GM21528 (cell line): ENCODE data around the gene IFIH1.

Experiments used
- ATAC-seq: cut with Tn5 transposase; IDR thresholded peaks from one replicate; pipeline ENCODE4 v1.9.1; 2021; ENCODE audit warnings: mild to moderate bottlenecking, moderate library complexity; ENCODE audit not compliant: unreplicated experiment, low FRiP score

IFIH1 gene

GRCh38 chr2:162315938-162316337 lies 2.5 kb downstream of the IFIH1 start:
- no peak for ATAC-seq

- ATAC-seq: no peak
These were observed 5.6 kb downstream of the IFIH1 start for GRCh38 chr2:162312853-162313252.

DNA sequence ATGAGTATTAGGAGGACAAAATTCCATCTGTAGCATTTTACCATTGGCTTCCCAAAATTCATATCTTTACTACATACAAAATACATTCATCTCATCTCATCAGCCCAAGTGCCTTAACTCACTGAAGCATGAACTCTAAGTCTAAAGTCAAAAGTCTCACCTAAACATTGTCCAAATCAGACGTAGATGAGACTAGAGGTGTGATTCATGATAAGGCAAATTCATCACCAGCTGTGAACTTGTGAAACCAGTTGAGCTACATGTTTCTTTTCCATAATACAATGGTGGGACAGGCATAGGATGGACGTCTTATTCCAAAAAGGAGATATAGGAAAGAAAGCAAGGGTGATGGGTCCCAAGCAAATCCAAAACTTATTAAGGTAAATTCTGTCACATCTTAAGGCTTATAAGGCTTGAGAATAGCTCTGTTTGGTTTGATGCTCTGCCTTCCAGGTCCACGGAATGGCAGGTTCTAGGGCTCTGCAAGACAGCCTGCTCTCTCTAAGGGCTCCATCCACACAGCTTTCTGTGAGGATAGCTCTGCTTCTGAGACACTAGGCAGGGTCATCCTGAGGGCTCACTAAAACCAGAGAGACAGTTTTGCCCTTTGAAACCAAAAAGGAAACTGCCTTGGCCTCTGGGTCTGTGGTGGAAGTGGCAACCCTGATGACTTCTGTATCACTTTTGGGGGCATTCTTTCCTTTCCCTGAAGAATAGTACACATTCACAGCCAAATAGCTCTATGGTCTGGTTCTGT lies 9.6 kb downstream of the IFIH1 start:
- peak; percentile 49 for ATAC-seq

DNA sequence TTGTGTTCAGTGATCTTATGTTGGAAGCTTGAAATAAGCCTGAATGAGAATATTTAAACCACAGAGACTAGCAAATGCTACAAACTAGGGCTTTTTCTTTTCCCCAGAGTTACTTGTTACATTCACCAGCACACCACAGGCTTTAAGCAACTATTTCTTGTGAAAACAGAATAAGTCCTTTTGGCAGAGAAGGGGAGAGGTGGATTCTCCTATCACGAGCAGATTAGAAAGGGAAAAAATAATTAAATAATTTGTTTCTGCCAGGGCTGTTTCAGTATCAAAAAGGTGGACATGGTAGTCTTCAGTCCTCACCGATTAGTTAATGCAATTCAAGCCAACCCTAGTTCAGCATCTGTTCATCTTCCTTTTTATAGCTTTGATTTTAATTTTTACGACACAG lies 12.6 kb downstream of the IFIH1 start:
- ATAC-seq: no peak

GRCh38 chr2:162301877-162302276 lies 16.6 kb downstream of the IFIH1 start:
- ATAC-seq: no peak

- peak; percentile 75 for ATAC-seq
These were observed 17.2 kb downstream of the IFIH1 start for GRCh38 chr2:162301151-162301804.

DNA sequence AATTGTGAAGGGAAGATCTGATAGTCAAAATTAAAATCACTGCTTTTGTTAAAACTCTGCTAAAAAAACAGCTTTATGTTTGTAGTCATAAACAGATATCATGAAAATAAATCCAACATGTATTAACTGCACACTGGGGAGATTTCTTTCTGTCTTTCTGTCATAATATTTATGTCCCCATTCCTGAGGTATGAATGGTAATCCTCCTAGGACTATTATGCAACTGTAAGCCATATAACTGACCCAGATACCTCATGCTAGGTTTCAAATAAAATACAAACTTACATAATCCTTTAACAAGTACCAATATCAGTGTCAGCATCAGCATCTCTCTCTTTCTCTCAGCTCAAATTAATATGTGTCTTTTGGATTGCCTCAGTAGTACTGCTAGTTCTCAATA lies 18.2 kb downstream of the IFIH1 start:
- ATAC-seq: no peak

GRCh38 chr2:162298669-162299335 lies 19.7 kb downstream of the IFIH1 start:
- ATAC-seq: no peak

DNA sequence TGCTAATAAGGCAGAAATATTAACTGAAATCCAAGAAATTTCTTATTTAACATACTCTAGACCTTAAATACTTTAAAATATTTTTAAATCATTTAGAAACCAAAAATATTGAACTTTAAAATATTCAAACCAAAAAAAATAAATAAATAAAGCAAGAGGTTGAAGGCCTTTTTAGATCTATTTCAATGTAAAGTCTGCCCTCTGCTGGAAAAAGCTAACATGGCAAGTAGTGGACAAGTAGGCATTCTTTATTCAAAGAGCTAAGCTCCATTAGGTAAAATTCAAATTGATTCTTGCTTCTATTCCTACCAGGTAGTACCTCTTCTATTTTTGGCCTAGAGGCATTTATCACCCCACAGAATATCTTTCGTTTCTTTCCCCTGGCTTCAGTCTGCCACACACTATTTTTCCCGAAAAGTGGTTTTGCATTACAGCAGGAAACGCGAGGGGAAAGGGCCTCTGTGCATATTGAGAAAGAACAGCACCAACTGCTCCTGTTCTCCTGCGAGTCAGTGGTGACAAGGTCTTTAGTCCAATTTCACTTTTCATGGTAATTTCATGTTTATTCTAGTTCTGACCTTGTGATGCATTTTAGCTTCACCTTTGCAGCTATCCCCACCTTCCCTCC lies 20.4 kb downstream of the IFIH1 start:
- peak; percentile 63 for ATAC-seq

DNA sequence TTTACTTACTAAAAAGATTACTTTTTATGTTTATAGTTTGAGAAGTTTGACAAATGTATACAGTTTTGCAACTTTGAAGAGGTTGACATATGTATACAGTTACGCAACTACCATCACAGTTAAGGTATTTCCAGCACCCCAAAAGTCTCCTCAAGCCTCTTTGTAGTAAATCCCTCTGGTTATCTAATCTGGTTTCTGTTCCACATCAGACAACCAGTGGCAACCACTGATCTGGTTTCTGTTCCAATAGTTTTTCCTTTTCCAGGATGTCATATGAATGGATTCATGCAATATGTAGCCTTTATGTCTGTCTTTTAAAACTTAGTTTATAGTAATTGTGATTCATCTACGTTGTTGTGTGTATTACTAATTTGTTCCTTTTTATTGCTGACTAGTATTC lies 23.5 kb downstream of the IFIH1 start:
- ATAC-seq: no peak

DNA sequence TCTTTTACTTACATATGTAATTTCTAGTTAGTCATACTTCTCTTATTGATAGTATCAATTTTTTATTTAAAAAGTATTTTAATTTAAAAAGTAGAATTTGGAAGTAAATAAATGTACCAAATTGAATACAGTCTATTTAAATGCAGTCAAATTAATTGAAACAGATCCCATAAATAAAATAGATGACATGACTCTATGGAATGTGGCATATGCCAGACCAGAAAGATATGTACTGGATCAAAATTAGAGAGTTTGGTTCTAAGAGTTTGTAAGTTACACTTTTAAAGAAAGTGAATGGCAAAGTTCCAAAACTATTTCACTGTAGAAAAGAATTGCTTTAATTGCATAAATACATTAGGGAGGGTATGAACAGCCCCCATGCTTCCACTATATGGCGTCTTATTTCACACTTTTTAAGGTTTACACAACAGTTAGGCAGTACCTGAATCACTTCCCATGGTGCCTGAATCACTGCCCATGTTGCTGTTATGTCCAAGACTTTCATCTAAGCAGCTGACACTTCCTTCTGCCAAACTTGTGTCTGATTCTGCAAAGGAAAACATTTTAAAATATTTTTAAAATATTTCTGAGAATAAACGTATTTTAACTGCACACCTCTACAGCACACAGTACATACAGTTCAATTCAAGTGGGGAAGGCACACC lies 25.2 kb downstream of the IFIH1 start:
- no peak for ATAC-seq

GRCh38 chr2:162291748-162292147 lies 26.7 kb downstream of the IFIH1 start:
- ATAC-seq: no peak

DNA sequence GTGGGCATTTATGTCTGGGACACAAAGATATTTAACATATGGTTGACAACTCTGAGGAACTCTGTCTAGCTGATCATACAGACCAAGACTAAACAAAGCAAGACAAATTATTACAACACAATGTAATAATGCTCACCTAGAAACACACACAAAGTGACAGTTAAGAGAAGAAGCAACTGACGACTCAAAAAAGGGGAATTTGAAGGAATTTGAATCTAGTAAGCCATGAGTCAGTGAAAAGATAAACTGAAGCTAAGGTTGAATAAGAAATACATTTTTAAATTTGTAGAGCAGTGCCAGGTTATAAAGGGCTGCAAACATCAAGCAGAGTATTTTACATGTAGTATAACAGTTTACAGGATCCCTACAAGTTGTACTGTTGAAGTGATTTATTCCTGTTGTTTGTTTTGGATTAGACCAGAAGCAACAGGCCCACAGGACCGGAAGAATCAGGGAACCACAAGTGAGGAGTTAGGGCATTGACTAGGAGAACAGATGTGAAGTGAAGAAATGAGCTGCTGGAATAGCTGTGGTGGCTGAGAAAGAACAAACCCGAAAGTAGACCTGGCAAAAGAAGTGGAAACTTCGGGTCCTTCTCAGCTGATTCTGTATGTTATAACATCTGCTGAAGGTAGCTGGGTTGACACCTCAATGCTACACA lies 35.6 kb downstream of the IFIH1 start:
- ATAC-seq: no peak

- no peak for ATAC-seq
These were observed 37.8 kb downstream of the IFIH1 start for GRCh38 chr2:162280654-162281053.

- no peak for ATAC-seq
These were observed 41.1 kb downstream of the IFIH1 start for GRCh38 chr2:162277381-162277780.

DNA sequence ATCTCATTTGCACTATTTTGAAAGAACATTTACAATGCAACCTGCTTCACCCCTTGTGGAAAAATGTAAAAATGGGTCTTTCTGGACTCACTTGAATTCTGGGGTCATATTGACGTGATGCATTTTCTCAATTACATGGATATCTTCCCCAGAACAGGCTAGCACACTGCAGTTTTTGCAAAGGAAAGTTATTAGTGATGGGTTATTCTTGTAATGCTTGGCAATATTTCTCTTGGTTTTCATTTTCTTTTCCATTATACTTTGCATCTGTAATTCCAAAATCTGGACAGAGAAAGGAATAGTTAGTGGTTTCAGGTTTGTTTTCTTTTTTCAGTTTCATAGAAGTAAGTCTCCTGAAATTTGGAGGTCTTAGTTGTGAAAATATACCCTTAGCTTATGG lies 50.5 kb downstream of the IFIH1 start:
- no peak for ATAC-seq

DNA sequence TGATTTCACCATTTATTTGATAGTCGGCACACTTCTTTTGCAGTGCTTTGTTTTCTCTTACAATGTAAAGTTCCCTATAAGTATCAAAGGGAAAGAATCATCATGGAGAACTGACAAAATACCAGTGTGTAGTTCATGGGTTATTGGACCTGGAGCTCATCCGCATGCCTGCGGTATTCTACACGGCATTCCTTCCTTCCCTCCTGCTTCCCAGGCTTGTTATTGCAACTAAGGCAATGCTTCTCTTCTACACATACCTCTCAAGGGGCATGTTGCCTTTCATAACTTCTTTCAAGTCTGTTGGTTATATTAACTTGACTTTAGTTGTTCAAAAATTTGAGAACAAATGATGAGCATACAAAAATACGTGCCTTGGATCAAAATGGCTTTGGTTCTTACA lies 51.0 kb downstream of the IFIH1 start:
- no peak for ATAC-seq

- ATAC-seq: no peak
These were observed 52.1 kb downstream of the IFIH1 start for GRCh38 chr2:162266460-162266760.

DNA sequence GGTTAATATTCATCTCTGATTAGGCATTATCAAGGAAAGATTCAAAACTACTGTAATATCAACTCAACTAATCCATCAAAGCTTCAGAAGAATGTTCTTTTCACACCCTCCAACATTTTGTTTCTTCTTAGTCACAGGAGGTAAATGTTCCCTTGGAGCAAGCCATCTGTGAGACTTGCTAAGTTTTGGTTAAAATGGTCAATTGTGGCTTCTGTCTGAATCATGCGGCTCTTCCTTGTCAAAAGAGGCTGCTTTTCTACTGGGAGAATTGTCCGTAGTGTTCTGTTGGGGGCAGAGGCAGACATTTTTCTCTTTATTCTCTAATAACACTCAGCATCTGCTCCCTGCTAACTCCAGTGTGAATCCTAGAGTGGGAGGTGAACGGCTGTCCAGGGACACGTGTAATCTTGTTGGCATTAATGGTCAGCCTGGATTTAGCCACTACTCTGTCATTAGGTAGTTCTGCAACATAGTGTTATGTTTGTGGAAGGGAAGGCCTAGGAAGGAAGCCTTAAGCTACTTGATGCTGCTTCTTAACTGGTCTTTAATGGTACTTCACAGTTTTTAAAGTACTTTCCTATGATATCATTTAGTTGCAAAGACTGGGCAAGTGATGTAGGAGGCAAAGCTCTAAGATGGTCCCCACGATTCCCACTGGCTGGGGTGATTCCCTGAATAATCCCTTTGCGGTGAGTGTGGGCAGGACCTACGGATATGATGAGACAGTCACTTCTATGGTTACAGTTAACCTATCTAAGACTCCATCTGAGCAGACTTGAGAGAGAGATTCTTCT lies 52.6 kb downstream of the IFIH1 start:
- no peak for ATAC-seq
